SIG-M5 (cell line): ENCODE measurements around the gene HDX.
"Not testable (repeated sequence)": the region's sequence is repeated elsewhere in the genome, so short reads cannot be mapped to it uniquely, and the experiment has no call there.

Experiments used
- DNase-seq: peaks from one replicate; lab custom pipeline; 2025; lab: John Stamatoyannopoulos, UW

HDX gene, protein sequence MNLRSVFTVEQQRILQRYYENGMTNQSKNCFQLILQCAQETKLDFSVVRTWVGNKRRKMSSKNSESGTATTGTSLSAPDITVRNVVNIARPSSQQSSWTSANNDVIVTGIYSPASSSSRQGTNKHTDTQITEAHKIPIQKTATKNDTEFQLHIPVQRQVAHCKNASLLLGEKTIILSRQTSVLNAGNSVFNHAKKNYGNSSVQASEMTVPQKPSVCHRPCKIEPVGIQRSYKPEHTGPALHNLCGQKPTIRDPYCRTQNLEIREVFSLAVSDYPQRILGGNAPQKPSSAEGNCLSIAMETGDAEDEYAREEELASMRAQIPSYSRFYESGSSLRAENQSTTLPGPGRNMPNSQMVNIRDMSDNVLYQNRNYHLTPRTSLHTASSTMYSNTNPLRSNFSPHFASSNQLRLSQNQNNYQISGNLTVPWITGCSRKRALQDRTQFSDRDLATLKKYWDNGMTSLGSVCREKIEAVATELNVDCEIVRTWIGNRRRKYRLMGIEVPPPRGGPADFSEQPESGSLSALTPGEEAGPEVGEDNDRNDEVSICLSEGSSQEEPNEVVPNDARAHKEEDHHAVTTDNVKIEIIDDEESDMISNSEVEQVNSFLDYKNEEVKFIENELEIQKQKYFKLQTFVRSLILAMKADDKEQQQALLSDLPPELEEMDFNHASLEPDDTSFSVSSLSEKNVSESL

DNA sequence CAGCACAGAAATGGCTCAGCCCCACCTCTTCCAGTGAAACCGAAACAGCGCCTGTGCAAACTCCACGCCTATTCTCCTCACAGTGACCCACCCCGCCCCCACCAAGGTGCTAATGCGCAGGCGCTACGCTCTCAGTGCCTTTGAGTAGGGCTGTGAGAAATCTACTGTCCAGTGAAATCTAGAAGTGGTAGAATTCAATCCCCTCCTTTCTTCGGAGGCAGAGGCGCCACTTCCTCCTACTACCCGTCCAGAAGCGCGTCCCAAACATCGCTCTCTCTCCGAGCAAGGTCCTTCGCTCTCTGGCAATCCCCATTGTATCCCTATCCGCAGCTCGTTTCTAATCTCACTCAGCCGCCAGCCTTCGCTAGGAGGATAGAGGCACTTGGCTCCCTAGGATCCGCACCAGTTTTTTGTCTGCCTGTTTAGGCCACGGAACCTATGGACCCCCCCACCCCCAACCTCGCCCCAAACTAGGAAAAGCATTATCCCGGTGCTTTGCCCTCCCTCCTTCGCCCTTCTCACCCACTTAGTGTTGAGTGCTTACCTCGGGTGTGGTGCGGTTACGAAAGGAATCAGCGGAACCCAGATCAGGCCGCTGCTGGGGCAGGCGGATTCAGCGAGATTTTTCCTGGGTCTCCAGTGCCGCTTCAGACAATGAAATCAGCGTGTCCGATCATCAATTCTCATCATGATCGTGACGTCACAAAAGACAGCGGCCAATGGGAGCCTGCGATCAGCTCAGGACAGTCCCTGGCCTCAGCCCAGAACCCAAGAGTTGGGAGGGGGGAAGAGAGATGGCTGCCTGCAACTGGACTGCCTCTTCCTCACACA, at the start of gene HDX:
TSS of gene HDX (minus strand) at position 656 of the 831 bp plus-strand sequence. CDS start 27,056 bp downstream, outside the sequence.
- no peak for DNase-seq

DNA sequence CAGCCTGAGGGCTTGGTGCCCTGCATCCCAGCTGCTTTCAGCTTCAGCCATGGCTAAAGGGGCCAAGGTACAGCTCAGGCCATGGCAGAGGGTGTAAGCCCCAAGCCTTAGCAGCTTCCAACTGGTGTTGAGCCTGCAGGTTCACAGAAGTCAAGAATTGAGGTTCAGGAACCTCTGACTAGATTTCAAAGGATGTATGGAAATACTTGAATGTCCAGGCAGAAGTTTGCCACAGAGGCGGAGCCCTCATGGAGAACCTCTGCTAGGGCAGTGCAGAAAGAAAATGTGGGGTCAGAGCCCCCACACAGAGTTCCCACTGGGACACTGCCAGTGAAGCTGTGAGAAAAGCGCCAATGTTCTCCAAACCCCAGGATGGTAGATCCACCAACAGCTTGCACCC, 39.1 kb upstream of the HDX start:
- not testable (repeated sequence) for DNase-seq

DNA sequence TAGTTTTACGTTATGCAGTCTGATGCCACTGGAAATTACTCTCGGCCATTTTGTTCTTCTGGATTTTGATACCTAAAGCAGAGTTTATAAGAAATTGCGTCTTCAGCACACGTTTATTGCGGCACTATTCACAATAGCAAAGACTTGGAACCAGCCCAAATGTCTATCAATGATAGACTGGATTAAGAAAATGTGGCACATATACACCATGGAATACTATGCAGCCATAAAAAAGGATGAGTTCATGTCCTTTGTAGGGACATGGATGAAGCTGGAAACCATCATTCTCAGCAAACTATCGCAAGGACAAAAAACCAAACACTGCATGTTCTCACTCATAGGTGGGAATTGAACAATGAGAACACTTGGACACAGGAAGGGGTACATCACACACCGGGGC, 35.4 kb upstream of the HDX start:
- not testable (repeated sequence) for DNase-seq

DNA sequence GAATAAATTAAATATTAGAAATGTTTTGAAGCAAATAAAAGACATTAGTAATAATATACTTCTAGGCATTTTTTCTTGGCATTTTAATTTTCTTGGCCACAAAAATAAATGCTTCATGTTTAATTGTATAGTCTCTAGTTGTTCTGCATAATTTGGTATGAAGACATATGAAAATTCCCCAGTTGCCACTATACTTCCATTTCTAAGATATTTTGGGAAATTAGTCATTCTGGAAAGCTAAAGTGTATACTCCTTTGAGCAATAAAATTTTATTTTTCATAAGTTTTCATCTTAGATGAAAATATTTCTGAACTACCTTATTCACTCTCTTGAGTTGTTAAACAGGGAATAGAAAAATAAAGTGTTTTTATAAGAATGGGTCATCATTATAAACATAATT, 13.8 kb downstream of the HDX start:
- no peak for DNase-seq

DNA sequence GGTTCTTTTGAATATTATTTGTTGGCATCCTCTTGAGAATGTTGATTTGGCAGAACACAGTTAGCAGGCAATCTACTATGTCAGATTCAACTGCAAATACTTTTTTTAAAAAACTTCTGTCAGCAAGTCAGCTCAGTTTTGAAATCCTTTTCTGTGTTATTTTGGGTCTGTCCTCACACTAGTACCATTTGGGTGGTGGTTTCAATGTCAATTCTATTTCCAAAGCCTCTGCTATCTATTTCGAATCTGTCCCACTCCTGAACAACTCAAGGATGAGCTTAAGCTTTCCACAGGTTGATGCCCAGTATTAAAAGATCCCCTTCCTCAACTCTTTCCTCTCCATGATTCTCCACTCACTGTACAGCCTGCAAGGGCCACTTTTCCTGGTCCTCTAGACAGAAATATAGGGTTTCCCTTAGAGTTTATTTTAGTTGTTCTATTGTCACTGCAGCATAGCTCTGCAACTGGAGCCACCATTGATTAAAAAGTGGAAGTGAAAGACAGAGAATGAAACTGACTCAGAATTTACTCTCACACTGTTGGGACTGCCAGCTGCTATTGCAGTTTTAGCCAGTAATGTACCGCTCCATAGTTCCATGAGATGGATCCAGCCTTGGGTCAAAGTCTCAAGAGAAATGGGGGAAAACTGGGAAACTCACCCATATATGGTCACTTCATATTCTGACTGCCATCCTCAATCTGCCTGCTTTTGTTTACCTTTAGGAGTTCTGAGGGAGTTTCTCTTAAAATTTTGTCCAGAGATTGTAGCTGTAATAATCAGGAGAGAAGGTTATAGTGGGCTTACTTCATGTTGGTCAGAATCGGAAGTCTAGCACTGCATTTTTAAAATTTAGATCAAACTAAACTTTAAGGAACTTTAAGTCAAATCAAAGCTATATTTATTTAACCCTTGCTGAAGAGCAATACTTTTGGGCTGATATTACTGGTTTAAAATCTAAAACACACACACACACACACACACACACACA, 14.6 kb downstream of the HDX start:
- DNase-seq, result no peak

DNA sequence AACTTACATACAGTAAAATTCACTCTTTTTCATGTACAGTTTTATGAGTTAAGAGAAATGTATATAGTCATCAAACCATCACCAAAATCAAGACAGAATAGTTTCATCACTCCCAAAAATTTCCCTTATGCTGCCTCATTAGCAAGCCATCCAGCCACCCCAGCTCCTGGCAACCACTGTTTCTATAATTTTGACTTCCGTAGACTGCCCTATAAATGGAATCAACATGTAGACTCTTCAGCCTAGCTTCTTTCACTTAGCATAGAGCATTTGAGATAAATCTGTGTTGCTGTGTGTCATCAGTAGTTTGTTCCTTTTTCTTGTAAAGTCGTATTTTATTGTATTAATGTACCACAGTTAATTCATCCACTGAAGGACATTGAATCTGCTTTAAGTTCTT, 23.2 kb downstream of the HDX start:
- DNase-seq, result no peak

DNA sequence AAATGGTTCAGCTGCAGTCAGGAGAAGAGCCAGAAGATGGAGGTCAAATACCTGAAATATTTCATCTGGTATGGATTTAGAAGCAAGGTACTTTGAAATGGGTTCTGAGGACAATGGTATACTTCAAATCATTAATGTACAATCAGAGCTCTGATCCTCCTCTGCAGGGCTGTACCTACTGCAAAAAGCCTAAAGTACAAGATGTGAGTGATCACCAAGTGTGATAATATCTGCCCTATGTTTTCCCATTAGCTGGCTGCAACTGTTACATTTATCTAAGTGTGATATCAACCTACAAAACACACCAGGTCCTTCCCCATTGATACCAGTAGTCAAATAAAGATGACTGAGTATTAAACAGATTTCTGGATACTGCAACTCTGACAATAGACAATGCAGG, 25.1 kb downstream of the HDX start:
- DNase-seq, result no peak

DNA sequence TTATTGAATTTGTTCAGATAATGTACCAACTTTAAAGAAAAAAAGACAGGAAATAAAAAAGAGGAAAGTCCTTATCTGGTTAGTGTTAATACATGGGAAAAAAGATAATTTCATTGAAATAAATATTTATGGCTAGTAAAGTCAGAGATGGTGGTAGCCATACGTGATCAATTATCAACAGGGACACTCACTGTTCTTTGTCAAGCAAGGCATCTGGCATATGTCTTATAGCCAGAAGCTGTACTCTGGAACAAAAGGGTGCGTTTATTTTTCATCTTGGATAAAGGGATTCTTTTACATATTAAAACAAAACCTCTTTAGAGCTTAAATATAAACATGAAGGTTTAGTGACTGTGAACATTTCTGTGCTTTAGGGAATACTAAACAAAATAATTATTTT, 26.7 kb downstream of the HDX start:
- no peak for DNase-seq

DNA sequence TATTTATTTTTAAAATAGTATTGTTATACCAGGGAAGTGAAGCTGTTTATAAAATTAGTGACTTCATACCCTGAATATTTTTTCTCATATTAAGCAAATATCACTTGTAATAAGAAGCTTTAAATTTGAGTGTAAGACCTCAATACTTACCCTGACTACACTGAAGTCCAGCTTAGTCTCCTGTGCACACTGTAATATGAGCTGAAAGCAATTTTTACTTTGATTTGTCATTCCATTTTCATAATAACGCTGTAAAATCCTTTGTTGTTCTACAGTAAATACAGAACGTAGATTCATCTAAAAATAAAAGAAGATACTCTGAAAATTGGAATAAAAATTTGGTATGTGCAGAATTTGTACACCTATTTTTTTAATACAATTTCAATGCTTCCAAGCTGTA, 27.2 kb downstream of the HDX start:
- no peak for DNase-seq

DNA sequence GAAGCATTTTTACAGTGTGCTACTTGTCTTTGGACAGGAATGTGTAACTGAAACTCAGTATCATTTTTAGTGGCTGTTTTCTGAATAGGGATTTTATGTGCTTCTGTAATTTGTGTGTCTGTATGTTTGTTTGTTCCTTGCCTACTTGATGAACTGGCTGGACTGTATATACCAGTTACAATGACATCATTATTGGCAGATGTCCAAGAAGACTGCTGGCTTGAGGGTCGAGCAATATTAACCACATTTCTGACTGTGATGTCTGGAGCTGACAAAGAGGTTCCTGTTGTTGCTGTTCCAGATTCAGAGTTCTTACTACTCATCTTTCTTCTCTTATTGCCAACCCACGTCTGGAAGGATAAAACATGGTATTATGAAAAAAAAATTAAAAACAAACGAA, 33.0 kb downstream of the HDX start:
- DNase-seq, result no peak

DNA sequence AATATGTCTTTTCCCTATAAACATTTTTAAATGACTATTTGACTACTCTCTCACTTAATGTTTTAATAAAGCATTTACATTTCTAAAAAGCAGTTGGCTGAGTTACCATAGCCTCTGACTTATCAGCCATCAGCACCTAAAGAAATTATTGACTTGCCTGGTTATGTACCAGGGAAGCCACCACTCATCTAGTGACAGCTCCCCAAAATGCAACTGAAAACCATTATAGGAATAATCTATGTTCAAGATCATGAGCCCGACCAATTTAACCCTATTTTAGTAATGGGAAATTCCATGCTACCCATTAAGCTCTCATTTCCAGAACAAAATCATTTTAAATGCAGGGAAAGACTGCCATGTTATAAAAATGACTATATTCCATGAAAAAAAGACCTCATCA, 34.4 kb downstream of the HDX start:
- DNase-seq, result no peak

DNA sequence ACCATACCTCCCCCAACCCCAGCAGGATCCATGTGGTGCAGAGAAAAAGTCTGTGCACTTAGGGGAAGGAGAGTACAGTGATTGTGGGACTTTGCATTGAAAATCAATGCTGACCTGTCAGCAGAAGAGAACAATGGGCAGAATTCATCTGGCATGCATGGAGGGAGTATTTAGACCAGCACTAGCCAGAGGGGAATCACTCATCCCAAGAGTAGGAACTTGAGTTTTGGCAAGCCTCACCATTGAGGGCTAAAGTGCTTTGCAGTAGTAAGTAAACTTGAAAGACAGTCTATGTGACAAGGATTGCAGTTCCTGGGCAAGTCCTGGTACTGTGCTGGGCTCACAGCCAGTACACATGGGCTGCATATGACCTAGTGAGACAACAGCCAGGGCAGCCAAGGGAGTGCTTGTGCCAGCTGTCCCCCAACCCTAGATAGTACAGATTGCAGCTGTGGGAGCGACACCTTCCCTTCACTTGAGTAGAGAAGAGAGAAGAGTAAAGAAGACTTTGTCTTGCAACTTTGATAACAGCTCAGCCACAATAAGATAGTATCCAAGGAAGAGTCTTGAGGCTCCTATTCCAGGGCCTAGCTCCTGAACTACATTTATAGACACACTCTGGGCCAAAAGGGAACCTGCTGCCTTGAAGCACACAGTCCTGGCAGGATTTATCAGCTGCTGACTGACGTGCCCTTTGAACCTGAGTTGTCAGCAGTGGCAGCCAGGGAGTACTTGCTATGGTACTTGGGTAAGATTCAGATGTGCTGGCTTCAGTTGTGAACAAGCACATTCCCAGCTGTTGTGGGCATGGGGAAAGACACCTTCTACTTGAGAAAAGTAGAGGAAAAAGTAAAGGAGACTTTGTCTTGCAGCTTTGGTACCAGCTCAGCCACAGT, 48.7 kb downstream of the HDX start:
- no peak for DNase-seq

DNA sequence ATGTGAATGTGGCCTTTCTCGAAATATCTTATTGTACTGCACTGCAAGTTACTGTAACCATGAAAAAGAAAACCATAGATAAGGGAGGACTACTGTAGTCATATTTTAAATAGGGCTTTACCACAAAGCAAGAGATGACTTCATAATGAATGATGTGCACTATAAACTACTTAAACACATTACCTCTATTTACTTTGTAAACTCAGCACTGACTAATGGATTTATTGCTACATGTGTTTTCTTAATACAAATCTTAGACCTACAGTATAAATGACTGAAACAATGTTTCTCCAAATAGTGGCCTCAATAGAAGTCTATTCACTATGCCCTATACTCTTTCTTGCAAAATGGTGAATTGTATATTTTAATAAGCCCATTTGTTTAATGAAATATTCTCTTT, 61.1 kb downstream of the HDX start:
- no peak for DNase-seq

DNA sequence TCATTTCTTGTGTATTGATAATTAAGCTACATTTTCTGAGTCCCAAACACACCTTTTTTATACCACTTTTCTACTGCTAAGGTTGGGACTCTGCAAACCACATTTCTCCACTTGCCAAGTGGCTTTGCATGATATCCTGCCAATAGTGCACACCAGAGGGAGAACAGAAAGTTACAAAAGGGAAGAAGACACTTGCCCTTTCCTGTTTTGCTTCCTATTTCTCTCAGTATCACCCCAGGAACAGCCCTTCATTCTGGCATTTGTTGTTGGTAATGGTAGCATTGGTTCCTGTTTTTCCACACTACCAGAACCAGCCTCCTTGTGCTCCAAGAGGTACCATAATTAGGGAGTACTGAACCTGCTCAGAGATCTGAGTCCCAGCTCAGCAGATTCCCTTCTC, 87.1 kb downstream of the HDX start:
- no peak for DNase-seq

DNA sequence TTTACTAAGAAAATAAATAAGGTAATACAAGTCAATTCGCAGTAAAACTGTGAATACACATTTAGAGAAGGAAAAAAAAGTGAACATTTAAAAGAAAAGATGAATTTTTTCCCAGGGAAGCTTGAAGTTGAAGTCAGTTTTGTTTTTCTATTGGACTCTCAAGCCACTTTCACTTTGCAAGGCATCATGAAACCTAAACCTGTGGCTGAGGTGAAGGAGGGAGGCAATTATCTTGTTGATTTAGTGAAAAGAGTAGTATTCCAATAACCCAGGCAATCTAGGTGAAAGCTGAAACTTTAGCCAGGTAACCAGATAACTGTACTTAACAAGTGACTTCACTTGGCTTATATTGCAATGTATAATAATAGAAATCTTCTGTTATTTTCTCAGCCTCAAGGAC, 138.6 kb downstream of the HDX start:
- no peak for DNase-seq

DNA sequence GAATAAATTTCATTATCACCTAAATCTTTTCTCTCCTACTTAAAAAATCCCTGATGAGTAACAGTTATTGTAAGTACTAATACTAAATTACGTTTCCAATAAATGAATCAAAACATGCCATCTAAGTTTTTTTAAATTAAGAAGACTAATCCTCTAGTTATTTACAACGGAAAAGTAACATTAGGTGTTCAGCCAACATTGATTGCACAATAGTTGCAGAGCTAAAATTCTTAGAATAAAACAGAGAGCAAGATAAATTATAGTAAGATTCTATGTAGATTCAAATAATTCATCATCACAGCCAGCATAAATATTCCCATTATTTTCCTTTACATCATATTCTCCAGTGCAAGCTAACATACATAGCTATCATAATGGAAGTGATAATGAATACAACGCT, 139.2 kb downstream of the HDX start:
- no peak for DNase-seq

DNA sequence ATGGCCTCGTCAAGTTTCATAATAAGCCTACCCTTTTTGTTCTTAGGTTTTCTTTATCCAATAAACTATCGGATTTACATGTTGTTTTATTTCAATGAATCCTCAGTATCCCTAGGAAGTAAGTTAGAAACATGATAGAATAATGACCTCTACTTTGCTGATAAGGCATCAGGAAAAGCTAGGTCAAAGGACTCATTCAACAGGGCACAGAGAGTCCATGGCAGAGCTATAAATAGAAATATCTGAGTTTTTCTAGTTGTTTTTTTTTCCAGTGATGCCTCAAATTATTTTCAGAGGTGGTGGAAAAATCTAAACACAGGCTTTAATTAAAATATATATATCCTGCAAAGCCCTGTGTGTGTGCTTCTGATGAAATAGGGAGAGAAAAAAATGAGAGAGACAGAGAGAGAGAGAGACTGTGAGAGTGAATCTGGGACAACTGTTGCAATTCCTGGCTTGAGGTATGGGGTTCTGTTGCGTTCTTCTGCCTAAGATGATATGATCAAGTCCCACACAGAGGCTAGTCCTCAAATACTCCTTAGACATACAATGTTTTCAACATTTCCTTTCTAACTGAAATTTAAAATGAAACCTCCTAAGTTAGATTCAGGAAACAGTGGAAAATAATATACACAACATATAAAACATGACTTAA, 139.9 kb downstream of the HDX start:
- DNase-seq, result no peak

DNA sequence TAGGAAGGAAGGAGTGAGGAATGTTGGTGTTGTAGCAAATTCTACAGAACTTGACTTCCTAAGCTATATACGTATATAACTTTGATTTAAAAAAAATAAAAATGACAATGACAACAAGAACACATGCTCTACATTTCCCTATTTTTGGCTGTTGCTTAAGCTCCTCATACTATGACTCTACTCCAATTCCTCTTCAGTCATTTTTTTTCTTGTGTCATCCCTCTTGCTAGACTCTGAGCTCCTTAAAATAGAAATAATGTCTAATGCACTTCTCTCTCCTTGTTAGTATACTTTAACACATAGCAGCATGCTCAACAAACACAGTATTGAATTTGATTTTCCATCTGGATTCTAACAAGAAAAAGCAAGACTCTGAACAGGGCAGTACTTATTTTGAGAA, 144.0 kb downstream of the HDX start:
- DNase-seq, result no peak

DNA sequence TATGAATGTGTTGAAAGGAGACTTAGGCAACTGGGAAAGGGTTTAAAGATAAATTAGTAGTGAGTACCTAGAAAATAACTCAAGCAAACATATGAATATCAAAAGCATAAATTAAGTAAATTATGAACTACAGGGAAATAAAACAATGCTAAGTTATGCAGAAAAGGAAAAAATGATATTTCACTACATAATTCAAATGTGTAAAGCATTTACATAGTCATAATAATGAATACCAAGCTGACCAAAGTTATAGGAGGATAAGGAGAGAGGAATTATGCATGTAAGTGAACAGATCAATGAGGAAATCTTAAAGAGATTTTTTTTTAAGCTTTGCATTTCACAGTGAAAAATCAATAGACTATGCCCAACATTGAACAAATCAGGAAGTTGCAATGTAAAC, 145.0 kb downstream of the HDX start:
- DNase-seq, result no peak

DNA sequence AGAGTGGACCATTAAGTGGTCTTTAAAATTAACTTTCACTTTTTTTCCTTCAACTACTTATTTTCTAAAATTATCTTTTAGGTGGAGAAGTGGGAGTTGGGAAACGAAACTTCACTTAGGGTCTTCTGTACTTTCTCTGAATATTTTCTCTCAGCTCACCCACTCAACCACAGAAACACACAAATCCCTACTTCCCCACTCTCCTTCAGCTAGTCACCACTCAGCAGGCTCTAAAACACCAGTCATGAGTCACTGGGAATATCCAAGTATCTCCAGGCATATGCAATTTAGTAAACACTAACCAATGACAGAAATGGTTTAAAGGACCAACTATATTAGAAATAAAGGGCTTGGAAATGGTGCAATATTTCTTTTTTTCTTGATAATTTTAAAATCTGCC, 161.3 kb downstream of the HDX start:
- no peak for DNase-seq
